ENCODE measurements around the gene LRCH4. TPM values are rescaled to one million over a fixed set of nuclear protein-coding genes. Genes with fewer than 3 reads are reported as not detected.

Gene LRCH4
- total and polyA plus RNA-seq, 2 of the 13 experiments (the other 11 are each of a cell fraction or from before 2014, with no cell fraction given) = 7.0 to 9.3 TPM

DNA sequence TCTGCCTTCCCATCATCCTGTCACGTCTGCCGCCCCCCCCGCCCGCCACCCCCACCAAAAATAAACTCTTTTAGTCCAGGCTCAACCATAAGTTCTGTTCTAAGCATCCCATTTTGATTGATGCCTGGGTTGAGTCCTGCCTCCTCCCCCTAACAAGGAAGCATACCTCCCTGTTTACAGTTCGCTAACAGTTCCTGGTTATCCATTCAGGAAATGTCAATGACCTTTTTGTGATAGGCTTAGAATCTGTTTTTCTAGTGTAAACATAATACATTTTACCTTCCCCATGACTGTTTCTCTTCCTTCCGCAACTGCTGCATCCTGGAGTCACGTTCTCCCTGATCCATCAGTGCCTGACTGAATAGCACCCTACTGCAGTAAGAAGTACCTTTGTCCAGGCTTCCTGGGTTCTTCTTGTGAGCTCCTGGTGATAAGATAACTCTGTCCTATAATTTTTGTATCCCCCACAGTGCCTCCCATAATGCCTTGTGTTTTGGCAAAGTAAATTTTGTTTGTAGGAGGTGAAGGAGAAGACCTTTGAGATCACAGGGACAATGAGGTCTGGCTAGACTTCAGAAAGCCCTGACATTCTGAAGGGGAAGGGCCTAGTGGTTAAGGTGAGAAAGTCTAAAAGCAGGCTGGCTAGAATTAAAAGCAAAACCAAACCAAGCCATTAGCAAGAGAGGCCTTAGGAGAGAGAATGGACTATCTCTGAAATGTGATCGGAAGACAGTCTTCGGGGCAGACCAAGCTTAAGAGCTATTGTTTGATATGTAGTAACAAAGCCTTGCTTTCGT, 39.6 kb downstream of the LRCH4 start (continued):
- TF ChIP-seq, protein P1, sequence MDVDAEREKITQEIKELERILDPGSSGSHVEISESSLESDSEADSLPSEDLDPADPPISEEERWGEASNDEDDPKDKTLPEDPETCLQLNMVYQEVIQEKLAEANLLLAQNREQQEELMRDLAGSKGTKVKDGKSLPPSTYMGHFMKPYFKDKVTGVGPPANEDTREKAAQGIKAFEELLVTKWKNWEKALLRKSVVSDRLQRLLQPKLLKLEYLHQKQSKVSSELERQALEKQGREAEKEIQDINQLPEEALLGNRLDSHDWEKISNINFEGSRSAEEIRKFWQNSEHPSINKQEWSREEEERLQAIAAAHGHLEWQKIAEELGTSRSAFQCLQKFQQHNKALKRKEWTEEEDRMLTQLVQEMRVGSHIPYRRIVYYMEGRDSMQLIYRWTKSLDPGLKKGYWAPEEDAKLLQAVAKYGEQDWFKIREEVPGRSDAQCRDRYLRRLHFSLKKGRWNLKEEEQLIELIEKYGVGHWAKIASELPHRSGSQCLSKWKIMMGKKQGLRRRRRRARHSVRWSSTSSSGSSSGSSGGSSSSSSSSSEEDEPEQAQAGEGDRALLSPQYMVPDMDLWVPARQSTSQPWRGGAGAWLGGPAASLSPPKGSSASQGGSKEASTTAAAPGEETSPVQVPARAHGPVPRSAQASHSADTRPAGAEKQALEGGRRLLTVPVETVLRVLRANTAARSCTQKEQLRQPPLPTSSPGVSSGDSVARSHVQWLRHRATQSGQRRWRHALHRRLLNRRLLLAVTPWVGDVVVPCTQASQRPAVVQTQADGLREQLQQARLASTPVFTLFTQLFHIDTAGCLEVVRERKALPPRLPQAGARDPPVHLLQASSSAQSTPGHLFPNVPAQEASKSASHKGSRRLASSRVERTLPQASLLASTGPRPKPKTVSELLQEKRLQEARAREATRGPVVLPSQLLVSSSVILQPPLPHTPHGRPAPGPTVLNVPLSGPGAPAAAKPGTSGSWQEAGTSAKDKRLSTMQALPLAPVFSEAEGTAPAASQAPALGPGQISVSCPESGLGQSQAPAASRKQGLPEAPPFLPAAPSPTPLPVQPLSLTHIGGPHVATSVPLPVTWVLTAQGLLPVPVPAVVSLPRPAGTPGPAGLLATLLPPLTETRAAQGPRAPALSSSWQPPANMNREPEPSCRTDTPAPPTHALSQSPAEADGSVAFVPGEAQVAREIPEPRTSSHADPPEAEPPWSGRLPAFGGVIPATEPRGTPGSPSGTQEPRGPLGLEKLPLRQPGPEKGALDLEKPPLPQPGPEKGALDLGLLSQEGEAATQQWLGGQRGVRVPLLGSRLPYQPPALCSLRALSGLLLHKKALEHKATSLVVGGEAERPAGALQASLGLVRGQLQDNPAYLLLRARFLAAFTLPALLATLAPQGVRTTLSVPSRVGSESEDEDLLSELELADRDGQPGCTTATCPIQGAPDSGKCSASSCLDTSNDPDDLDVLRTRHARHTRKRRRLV (CRISPR knock-in tag; IDR thresholded peaks at IDR 0.05) = no peak
- TF ChIP-seq ZNF605 (CRISPR knock-in tag; IDR thresholded peaks at IDR 0.05) (no peak), SOX6 (IDR thresholded peaks at IDR 0.05) (no peak), SOX6 (CRISPR knock-in tag; IDR thresholded peaks at IDR 0.05) (peak; percentile 67), ZNF629 (CRISPR knock-in tag; conservative IDR thresholded peaks at IDR 0.05) (peak; percentile 26; the same call in 1 of the 2 replicates), SRSF4 (IDR thresholded peaks at IDR 0.05; ENCODE audit: low read depth, low read length, poor library complexity, severe bottlenecking) (no peak), HOXA5 (CRISPR knock-in tag; IDR thresholded peaks at IDR 0.05) (peak; percentile 51; the same call in 1 of the 2 replicates), ZNF333 (CRISPR knock-in tag; IDR thresholded peaks at IDR 0.05; ENCODE audit: borderline replicate concordance) (no peak), ZNF33B (CRISPR knock-in tag; IDR thresholded peaks at IDR 0.05) (no peak), PHF20 (CRISPR knock-in tag; IDR thresholded peaks at IDR 0.05) (no peak), ATAD3A (CRISPR knock-in tag; IDR thresholded peaks at IDR 0.05) (no peak), ARID2 (CRISPR knock-in tag; IDR thresholded peaks at IDR 0.05; ENCODE audit: borderline replicate concordance) (no peak), SOX13 (IDR thresholded peaks at IDR 0.05) (peak; percentile 63), SOX13 (CRISPR knock-in tag; conservative IDR thresholded peaks at IDR 0.05 in 1 of 2, IDR thresholded peaks at IDR 0.05 in 1 of 2) (peak in 1 of 2 experiments; percentile 86; a peak in 2 of 4 replicates), HDAC2 (CRISPR knock-in tag; IDR thresholded peaks at IDR 0.05) (peak; percentile 53), ZNF841 (CRISPR knock-in tag; IDR thresholded peaks at IDR 0.05; ENCODE audit: borderline replicate concordance) (no peak)
- TF ChIP-seq, protein P2, sequence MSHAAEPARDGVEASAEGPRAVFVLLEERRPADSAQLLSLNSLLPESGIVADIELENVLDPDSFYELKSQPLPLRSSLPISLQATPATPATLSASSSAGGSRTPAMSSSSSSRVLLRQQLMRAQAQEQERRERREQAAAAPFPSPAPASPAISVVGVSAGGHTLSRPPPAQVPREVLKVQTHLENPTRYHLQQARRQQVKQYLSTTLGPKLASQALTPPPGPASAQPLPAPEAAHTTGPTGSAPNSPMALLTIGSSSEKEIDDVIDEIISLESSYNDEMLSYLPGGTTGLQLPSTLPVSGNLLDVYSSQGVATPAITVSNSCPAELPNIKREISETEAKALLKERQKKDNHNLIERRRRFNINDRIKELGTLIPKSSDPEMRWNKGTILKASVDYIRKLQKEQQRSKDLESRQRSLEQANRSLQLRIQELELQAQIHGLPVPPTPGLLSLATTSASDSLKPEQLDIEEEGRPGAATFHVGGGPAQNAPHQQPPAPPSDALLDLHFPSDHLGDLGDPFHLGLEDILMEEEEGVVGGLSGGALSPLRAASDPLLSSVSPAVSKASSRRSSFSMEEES (CRISPR knock-in tag; IDR thresholded peaks at IDR 0.05) = peak; percentile 86
- TF ChIP-seq, protein P3, sequence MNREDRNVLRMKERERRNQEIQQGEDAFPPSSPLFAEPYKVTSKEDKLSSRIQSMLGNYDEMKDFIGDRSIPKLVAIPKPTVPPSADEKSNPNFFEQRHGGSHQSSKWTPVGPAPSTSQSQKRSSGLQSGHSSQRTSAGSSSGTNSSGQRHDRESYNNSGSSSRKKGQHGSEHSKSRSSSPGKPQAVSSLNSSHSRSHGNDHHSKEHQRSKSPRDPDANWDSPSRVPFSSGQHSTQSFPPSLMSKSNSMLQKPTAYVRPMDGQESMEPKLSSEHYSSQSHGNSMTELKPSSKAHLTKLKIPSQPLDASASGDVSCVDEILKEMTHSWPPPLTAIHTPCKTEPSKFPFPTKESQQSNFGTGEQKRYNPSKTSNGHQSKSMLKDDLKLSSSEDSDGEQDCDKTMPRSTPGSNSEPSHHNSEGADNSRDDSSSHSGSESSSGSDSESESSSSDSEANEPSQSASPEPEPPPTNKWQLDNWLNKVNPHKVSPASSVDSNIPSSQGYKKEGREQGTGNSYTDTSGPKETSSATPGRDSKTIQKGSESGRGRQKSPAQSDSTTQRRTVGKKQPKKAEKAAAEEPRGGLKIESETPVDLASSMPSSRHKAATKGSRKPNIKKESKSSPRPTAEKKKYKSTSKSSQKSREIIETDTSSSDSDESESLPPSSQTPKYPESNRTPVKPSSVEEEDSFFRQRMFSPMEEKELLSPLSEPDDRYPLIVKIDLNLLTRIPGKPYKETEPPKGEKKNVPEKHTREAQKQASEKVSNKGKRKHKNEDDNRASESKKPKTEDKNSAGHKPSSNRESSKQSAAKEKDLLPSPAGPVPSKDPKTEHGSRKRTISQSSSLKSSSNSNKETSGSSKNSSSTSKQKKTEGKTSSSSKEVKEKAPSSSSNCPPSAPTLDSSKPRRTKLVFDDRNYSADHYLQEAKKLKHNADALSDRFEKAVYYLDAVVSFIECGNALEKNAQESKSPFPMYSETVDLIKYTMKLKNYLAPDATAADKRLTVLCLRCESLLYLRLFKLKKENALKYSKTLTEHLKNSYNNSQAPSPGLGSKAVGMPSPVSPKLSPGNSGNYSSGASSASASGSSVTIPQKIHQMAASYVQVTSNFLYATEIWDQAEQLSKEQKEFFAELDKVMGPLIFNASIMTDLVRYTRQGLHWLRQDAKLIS (CRISPR knock-in tag; IDR thresholded peaks at IDR 0.05) = peak; percentile 88
- TF ChIP-seq, protein P4, sequence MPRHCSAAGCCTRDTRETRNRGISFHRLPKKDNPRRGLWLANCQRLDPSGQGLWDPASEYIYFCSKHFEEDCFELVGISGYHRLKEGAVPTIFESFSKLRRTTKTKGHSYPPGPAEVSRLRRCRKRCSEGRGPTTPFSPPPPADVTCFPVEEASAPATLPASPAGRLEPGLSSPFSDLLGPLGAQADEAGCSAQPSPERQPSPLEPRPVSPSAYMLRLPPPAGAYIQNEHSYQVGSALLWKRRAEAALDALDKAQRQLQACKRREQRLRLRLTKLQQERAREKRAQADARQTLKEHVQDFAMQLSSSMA (CRISPR knock-in tag; IDR thresholded peaks at IDR 0.05) = no peak

All from HepG2 (cell line).